GM19035 (cell line): ENCODE measurements around the gene DENND1A.
"Not testable (repeated sequence)": the region's sequence is repeated elsewhere in the genome, so short reads cannot be mapped to it uniquely, and the experiment has no call there.

Source experiments
- ATAC-seq: cut with Tn5 transposase; IDR thresholded peaks from one replicate; pipeline ENCODE4 v1.9.1; 2021; ENCODE audit not compliant: unreplicated experiment

The DENND1A gene

DNA sequence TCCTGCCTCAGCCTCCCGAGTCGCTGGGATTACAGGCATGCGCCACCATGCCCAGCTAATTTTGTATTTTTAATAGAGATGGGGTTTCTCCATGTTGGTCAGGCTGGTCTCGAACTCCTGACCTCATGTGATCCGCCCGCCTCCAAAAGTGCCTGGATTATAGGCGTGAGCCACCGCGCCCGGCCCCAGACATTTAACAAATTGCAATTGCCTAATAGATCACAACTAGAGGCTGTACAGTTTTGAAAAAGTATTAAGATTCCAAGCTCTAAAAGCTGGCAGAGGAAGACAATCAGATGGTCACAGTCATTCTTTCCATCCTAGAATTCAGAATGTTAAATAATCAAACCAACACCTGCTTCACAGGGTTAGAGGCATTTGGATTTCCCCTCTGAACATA, 293.1 kb downstream of the DENND1A start:
- not testable (repeated sequence) for ATAC-seq

- ATAC-seq = no peak
These were observed 298.1 kb downstream of the DENND1A start for GRCh38 chr9:123631862-123632261.

- ATAC-seq = no peak
These were observed 299.7 kb downstream of the DENND1A start for GRCh38 chr9:123630233-123630632.

DNA sequence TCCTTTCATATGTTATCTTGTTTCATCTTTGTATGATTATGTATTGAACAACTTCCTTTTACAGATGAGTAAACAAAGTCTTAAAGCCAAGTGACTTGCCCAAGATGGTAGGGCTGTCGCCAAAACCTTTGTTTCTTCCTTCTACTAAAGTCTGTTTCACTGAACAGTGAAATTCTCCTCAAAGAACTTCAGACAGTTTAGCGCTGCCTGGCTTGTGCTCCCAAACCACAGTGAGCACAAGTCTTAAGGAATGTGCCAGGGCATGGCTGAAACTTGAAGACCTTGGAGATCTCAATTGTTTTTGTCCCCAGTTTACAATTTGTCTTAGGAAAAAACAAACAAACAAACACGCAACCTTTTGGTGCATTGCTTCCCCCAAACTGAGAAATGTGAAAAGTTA, 300.4 kb downstream of the DENND1A start:
- ATAC-seq = no peak

DNA sequence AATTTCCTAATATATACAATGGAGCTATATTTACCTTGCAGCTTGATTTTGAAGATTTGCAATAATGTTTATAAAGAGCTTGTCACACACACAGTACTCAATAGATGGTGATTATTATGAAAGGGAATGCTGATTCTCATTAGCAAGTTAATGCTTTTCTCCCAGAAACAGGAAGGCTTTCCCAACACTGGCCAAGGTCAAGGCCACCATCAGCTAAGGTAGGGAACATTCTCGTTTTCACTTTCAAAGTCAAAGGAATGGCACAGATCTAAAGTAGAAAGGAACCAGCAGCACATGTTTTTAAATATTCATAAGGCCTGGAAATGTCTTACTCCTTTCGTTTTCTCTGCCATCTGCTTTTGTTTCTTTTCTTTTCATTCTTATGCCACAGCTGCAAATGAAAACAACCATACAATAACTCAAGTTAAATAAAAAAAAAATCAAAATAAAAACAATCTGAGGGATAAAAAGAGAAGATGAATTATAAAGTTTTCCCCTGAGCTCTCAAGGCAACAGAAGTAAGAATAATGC, 307.1 kb downstream of the DENND1A start:
- no peak for ATAC-seq

GRCh38 chr9:123620239-123620638, 309.7 kb downstream of the DENND1A start:
- ATAC-seq = no peak

DNA sequence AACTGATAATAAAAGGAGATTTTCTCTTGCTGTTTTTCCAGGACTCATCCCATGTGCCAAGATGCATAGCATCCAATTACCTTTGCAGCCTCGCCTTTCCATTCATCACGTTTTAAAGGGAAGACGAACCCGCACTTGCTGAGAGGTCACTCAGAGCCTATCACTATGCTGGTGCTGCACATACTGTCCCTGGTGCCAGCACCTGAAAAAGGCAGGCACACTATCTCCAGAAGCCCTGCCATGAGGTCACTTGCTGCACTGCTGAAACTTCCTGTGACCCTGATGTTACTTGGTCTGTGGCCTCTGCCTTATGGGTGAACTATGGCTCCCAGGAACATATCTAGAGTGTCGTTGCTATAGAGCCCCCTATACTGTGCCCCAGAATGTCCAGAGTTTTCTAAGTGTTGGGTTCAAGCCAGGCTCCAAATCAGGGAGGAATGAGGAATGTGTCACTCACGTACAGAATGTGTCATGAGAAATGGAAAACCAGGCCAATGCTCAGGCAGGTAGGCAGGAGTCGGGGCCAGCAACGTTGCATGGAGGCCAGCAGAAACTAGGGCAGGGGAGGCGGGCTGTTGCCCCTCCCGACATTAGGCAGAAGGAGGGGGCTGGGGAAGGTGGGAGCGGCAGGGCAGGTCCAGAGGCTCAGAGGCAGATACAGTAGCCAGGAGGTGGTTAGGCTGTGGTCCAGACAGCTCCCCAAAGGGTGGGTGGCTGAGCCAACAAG, 311.8 kb downstream of the DENND1A start:
- no peak for ATAC-seq

- no peak for ATAC-seq
These were observed 312.6 kb downstream of the DENND1A start for GRCh38 chr9:123617286-123617685.

- ATAC-seq = no peak
These were observed 313.2 kb downstream of the DENND1A start for GRCh38 chr9:123616707-123617106.

DNA sequence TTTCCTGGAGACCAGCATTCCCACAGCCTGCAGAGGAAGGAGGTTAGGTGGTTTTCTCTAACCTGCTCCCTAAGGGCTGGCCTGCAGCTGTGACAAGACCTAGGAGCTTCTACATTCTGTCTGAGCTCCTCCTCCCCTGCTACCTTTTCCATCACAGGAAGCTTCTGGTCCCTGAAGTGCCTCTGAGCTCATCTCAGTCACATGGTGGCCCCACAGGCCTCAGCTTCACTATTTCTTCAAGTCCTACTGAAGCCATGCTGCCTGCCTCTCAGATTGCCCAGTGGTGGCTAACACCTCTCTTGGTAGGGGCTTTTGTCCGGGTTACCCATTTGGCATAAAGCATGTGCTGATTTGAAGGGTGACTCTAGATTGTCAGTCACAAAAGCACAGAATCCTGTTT, 314.5 kb downstream of the DENND1A start:
- ATAC-seq = no peak

DNA sequence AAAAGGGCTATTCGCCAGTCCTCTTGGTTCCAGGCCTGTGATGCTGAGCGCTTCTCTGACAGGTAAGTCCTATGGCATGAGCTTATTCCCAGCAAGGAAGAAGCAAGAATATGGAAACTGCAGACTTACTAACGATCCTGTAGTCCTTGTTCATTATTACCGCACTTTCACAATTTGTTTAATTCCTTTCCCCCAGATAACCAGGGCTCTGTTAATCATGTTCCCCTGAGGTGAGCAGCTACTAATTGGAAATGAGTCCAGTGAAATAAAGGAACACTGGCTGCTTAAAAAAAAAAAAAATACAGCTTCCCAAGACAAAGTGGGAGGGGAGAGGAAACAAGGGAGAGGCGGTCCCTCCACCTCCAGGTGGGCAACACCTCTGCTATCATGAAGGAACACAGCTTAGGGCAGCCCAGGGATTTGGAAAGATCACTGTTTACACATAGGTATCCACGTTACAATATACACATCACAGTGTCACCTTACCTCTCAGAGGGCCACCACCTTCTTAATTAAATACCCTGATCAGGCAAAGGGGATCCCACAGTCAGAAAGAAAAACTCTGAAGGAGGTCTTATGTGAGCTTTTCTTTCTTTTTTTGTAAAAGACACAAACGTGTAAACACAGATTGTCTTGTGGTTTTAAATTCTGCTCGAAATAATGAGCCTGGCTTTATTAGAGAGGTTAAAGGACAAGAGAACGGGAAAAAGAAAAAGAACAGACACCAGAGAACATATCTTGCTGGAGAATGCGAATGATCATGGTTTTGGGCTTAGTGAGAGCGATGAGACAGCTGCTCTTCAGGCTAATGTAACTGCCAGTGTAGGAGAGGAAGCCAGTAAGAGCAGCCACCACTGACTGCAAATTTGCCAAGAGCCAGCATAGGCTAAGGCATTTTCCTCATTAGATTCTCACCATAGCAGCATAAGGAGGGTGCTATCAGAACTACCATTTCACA, 315.3 kb downstream of the DENND1A start:
- no peak for ATAC-seq

DNA sequence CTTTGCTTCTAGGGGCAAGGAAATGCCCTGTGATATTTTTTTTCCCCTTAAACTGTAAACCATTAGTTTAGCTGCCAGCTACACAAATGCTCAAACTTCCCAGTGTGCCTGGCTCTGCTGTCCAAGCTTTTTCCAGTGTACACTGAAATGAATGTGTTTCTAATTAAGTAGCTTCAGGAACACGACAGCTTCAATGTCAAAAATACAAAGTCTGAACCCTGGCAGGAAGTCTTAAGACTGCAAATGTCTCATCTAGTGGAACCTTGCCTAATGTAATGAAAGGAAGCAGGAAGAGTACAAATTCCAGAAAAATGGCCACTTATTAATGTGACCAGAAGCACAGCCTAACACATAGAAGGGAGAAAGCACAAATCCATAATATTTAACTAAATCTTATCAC, 318.7 kb downstream of the DENND1A start:
- no peak for ATAC-seq

DNA sequence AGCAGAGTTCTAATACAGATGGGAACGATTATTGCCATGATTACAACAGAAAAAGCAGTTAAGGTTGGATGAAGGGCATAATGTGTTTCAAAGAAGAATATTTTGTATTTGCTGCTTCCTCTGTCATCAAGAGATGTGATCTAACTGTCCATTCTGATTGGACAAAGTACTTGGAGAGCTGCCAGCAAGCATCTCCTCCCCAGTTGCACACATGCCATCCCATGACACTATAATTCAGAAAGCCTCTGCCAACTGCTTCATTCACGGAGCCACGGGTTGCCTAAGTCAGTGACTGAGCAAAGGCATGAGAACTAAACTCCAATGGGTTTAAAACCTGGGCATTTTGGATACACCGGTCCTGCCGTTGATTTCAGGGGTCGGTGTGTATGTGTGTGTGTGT, 320.1 kb downstream of the DENND1A start:
- ATAC-seq = no peak

- peak; percentile 89 for ATAC-seq
These were observed 321.8 kb downstream of the DENND1A start for GRCh38 chr9:123608104-123608503.

- no peak for ATAC-seq
These were observed 322.4 kb downstream of the DENND1A start for GRCh38 chr9:123607479-123607878.

DNA sequence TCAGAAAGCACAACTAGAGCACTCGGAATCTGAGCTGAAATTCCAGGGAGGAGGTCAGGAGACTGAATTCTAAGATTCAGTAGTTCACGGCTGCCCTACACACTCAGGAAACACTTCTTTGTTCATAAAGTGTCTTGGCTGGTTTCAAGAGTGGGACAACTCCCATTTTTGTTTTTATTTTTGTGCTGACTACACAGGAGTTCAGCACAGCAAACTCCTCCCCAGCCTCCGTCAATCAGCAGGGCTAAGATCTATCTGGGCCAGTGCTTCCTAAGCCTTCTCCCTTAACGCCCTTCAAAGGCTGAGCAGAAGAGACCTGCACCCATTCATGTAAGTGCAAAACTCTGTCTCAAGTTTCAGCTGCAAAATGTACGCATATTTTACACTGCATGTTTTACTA, 323.8 kb downstream of the DENND1A start:
- no peak for ATAC-seq

- ATAC-seq = no peak
These were observed 324.6 kb downstream of the DENND1A start for GRCh38 chr9:123605286-123605685.

DNA sequence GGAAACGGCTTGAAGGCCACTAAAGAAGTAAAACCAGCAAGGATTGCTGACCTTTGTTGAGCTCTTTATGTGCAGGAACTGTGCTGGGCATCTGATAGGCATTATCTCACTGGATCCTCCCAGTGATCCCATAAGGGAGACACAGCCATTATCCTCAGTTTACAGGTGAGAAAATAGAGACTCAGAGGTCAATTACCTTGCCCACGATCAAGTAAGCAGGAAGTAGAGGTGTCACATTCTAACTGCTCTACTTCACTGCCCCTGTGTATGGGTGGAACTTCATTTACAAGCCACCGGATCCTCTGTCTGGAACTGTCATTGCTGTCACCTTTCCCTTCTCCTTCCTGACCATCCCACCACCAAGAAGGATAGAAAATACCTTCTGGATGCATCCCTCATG, 325.1 kb downstream of the DENND1A start:
- no peak for ATAC-seq

- no peak for ATAC-seq
These were observed 328.1 kb downstream of the DENND1A start for GRCh38 chr9:123601828-123602227.

GRCh38 chr9:123599781-123600180, 330.1 kb downstream of the DENND1A start:
- no peak for ATAC-seq

- ATAC-seq = no peak
These were observed 331.9 kb downstream of the DENND1A start for GRCh38 chr9:123597876-123598556.
